Right lobe of liver (tissue), 6 donors: ENCODE data around the gene ALPK1. TPM values are rescaled to one million over a fixed set of nuclear protein-coding genes. Genes with fewer than 3 reads are reported as not detected.

ENCODE experiments used
- ATAC-seq, 4 donors: fragments of 200-7000 bp; cut with Tn5 transposase; one replicate each; pipeline ENCODE4 v1.9.1; 2020; ENCODE audit warnings: mild to moderate bottlenecking in 4 of 4, moderate library complexity in 4 of 4
- DNase-seq, 3 donors: peaks; one replicate each; pipeline ENCODE4 v3.0.0-alpha.2; 2020
- H3K27ac ChIP-seq, 3 donors: fragments of 200-600 bp; one replicate each; pipeline ENCODE4 v1.8.0; 2022
- H3K27me3 ChIP-seq, 2 donors: fragments of 200-600 bp; one replicate each; pipeline ENCODE4 v1.8.0; 2022
- H3K36me3 ChIP-seq, 4 donors: fragments of 200-600 bp; sonication (generic) in 1 of 4; one replicate each; pipeline versions ENCODE4 v1.5.1 to v1.8.0; 2017 to 2022; ENCODE audit warnings: control low read depth in 1 of 4
- H3K4me1 ChIP-seq, 4 donors: fragments of 200-600 bp; sonication (generic) in 1 of 4; one replicate each; pipeline versions ENCODE4 v1.5.1 to v1.8.0; 2017 to 2022; ENCODE audit warnings: control low read depth in 1 of 4
- H3K4me3 ChIP-seq, 3 donors: fragments of 200-600 bp; one replicate each; pipeline ENCODE4 v1.8.0; 2022
- H3K9me3 ChIP-seq, 4 donors: fragments of 200-600 bp; sonication (generic) in 1 of 4; one replicate each; pipeline versions ENCODE4 v1.5.1 to v1.8.0; 2017 to 2022; ENCODE audit warnings: control low read depth in 1 of 4
- POLR2A ChIP-seq: fragments of 450-650 bp; IDR thresholded peaks from one replicate; pipeline ENCODE4 v1.6.1; 2017; ENCODE audit warnings: antibody characterized with exemption, mild to moderate bottlenecking
- WGBS: methylation state at CpG from one replicate; pipeline ENCODE4 v1.1.6; 2018; ENCODE audit warnings: low coverage, low lambda C conversion rate; ENCODE audit not compliant: insufficient coverage; ENCODE audit errors: missing lambda C conversion rate; 5-methylcytosine and 5-hydroxymethylcytosine counted together
- intact Hi-C, 2 donors: fragments of 100-400 bp; cut with DNase I; formaldehyde crosslinking; loops; one replicate each; pipeline versions ENCODE4 v1.11.2 to v1.14.1; 2022
- total RNA-seq, 6 experiments: library from RNA; depleted of rRNA in 2 of 6; stranded (reverse); fragments of >200 nt in 2 of 6; fragmentation: NEBNext Ultra II Directional in 3 of 6; extraction: Animal tissue kit (Norgen Biotek cat#: 25700) in 3 of 6; gene quantifications; one replicate each; pipeline versions ENCODE4 v1.1.0 to v1.2.4, GENCODE V29; 2016 to 2023
- TF ChIP-seq, protein P1 (sequence below), 4 donors: fragments of 200-600 bp in 3 of 4; fragments of 450-650 bp in 1 of 4; IDR thresholded peaks; one replicate each; pipeline versions ENCODE4 v1.5.1 to v1.8.0; 2016 to 2022; ENCODE audit warnings: antibody characterized with exemption in 4 of 4, mild to moderate bottlenecking in 2 of 4
- donor health status: DM: no; HTN: yes; CAD: no.
- donor health status: DM: no; HTN: no; CAD: no.
- donor health status: DM: no; HTN: no; CAD: no.
- donor health status: DM: no; HTN: yes; CAD: no.
- donor health status: DM: no; HTN: yes; CAD: no.

ALPK1 gene
- total RNA-seq, 6 experiments from 2014 or later, result 5.6 to 20.6 (median 9.9) TPM

DNA sequence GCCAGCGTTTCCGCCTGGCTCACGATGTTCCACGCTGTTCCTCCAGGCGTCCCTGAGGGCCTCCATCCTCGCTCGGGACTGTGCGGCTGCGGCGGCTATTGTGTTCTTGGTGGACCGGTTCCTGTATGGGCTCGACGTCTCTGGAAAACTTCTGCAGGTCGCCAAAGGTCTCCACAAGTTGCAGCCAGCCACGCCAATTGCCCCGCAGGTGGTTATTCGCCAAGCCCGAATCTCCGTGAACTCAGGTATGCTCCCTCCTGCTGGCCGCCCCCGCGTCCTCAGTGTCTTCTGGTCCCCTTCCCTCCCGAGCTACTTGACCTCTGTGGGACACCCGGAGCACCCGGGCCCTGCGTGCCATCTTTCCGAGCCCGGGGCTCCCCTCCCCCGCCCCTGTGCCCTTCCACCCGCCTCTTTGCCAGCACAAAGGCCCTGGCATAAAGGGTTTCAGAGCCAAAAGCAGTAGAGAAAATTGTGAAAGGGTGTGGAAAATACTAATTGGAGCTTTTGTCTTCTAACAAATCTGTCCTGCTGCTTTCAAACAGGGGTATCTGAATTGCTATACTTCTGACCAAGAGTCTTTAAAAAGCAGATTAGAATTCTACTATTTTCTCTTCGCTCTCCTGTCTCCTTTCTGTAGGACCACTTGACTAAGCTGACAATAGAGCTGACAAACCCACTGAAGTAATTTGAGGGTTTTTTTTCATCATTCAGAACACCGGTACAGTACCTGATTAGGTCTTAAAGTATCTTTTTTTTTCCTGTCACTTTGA lies 114.8 kb downstream of the ALPK1 start:
- WGBS, result 89% methylated on average over 16 of the region's 32 CpGs
- DNase-seq, result no peak
- no peaks in the 10 kb centered on the region for H3K4me1 ChIP-seq

DNA sequence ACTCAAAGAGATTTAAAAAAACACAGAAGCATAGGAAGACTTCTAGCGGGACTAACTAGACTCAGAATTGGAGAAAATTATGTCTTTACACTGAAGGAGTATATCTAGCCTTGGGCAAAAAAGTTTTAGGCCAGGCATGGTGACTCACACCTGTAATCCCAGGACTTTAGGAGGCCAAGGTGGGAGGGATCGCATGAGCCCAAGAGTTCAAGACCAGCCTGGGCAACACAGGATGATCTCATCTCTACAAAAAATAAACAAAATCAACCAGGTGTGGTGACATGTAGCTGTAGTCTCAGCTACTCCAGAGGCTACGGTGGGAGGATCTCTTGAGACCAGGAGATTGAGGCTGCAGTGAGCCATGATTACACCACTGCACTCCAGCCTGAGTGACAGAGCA lies 119.3 kb downstream of the ALPK1 start:
- H3K27ac ChIP-seq, result no peak overlapping the region
- DNase-seq (no peak), ATAC-seq (no peak)
- intact Hi-C loops, result no loop called here
- H3K36me3 ChIP-seq, result peaks cover 0 to 4% (median 0%) of the 10 kb centered on the region in 4 donors
- TF ChIP-seq POLR2A, result no peak
- TF ChIP-seq, protein P1, sequence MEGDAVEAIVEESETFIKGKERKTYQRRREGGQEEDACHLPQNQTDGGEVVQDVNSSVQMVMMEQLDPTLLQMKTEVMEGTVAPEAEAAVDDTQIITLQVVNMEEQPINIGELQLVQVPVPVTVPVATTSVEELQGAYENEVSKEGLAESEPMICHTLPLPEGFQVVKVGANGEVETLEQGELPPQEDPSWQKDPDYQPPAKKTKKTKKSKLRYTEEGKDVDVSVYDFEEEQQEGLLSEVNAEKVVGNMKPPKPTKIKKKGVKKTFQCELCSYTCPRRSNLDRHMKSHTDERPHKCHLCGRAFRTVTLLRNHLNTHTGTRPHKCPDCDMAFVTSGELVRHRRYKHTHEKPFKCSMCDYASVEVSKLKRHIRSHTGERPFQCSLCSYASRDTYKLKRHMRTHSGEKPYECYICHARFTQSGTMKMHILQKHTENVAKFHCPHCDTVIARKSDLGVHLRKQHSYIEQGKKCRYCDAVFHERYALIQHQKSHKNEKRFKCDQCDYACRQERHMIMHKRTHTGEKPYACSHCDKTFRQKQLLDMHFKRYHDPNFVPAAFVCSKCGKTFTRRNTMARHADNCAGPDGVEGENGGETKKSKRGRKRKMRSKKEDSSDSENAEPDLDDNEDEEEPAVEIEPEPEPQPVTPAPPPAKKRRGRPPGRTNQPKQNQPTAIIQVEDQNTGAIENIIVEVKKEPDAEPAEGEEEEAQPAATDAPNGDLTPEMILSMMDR (IDR thresholded peaks at IDR 0.05), result no peak
- no peaks in the 10 kb centered on the region for H3K9me3 ChIP-seq
- 94% methylated on average over 2 of the region's 3 CpGs for WGBS
- no peaks in the 10 kb centered on the region for H3K4me1 ChIP-seq
- H3K4me3 ChIP-seq, result no peak overlapping the region
- no peaks in the 10 kb centered on the region for H3K27me3 ChIP-seq

More for the DNA sequence above, 114.8 kb downstream of the ALPK1 start:
- no peak for TF ChIP-seq POLR2A
- TF ChIP-seq, protein P1 (IDR thresholded peaks at IDR 0.05), result no peak
- Histone ChIP-seq H3K27ac (no peak overlapping the region), H3K9me3 (no peaks in the 10 kb centered on the region), H3K36me3 (peaks cover 0 to 4% (median 0%) of the 10 kb centered on the region in 4 donors), H3K4me3 (no peak overlapping the region), H3K27me3 (no peaks in the 10 kb centered on the region)
- no peak for ATAC-seq
- intact Hi-C loops, result no loop called here

DNA sequence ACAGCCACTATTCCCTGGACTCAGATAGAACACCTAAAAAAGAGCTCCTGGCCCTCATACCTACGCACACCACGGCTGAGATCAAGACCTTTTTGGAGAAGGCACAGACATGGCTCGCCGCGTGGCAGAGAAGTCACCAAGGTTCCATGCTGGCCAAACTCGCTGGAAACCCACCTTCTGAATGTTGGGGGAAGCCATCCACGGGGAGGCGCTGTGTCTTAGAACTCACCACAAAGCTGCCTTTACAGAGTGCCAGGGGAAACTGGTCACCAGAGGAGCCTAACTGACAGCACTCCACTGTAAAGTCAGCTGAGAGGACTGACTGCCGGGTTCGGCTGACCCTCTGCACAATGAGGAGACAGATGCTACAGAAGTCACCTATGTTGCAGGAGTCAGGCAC lies 120.9 kb downstream of the ALPK1 start:
- H3K4me3 ChIP-seq, result no peak overlapping the region
- ATAC-seq, result no peak
- H3K27ac ChIP-seq, result no peak overlapping the region
- H3K4me1 ChIP-seq, result no peaks in the 10 kb centered on the region
- WGBS, result 82% methylated on average over 4 of the region's 10 CpGs
- H3K36me3 ChIP-seq, result peaks cover 0 to 4% (median 1%) of the 10 kb centered on the region in 4 donors
- H3K27me3 ChIP-seq, result no peaks in the 10 kb centered on the region
- no peak for TF ChIP-seq POLR2A
- TF ChIP-seq, protein P1 (IDR thresholded peaks at IDR 0.05), result no peak
- intact Hi-C loops, result no loop called here
- DNase-seq, result no peak
- no peaks in the 10 kb centered on the region for H3K9me3 ChIP-seq

DNA sequence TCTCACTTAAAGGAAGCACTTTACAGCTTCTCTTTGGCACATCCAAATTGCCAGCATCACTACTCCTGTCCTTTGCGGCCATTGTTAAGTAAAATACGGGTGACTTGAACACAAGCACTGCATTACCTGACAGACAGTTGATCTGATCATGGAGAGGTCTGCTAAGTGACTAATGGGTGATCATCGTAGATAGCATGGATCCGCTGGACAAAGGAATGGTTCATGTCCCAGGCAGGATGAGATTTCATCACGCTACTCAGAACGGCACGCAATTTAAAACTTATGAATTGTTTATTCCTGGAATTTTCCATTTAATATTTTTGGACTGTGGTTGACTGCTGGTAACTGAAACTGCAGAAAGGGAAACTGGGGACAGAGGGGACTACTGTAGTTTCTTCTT lies 124.7 kb downstream of the ALPK1 start:
- H3K4me3 ChIP-seq, result no peak overlapping the region
- no peak overlapping the region for H3K27ac ChIP-seq
- H3K36me3 ChIP-seq, result peaks cover 0 to 3% (median 0%) of the 10 kb centered on the region in 4 donors
- no peak for TF ChIP-seq POLR2A
- TF ChIP-seq, protein P1 (IDR thresholded peaks at IDR 0.05), result no peak
- H3K9me3 ChIP-seq, result no peaks in the 10 kb centered on the region
- intact Hi-C loops, result no loop called here
- no peak for DNase-seq
- no peak for ATAC-seq
- H3K27me3 ChIP-seq, result no peaks in the 10 kb centered on the region
- H3K4me1 ChIP-seq, result no peaks in the 10 kb centered on the region
- WGBS, result 74% methylated on average over 7 of the region's 7 CpGs
